COLO668 (cell line): ENCODE data around the gene CPED1.
"Not testable (repeated sequence)": the region's sequence is repeated elsewhere in the genome, so short reads cannot be mapped to it uniquely, and the experiment has no call there.

Source experiments
- DNase-seq: peaks from one replicate; lab custom pipeline; 2025; ENCODE audit not compliant: unreplicated experiment; lab: John Stamatoyannopoulos, UW

Gene CPED1

GRCh38 chr7:121172484-121172883 lies 184.0 kb downstream of the CPED1 start:
- no peak for DNase-seq

DNA sequence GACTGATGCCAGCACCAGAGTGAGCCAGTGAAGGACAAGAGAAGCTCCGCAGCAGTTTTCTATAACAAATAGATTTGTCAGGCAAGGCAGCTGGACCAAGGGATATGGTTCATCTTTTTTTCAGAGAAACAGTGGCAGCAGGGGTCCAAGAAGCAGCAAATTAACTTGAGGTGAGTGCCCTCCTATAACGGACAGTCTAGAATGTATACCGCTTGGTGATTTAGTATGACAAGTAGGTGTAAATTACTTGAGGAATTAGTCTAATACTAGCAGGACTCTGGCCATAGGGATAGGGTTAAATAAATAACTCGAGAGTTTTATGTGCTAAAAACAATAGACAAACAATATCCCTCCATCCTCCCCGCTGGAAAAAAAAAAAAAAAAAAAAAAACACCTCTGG lies 187.3 kb downstream of the CPED1 start:
- no peak for DNase-seq

GRCh38 chr7:121178452-121178851 lies 189.9 kb downstream of the CPED1 start:
- no peak for DNase-seq

DNA sequence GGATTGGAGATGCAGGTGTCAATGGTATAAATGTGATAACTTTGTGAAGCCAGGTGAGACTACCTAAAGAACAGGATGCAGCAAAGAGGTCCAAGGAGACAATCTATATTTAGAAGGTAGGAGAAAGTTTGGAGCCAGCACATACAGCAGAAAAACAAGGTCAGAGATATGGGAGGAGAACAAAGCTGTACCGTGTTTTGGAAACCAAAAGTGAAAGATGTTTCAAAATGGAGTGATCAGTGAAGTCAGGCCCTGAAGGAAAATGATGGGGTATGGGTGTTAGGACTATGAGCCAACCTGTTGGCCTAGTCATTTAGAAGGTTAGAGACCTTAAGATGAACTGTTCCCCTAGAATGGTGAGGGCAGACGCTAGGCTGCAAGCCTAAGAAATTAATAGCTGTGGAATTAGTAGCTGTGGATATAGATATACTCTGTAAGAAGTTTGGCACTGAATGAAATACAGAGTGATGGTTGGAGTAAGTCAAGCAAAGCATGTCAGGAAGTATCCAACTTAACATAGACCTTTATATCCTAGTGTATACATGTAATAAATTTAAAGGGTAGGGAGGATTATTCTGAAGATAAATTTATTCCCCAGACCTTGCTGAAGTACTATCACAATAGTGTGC lies 190.5 kb downstream of the CPED1 start:
- DNase-seq, result no peak

DNA sequence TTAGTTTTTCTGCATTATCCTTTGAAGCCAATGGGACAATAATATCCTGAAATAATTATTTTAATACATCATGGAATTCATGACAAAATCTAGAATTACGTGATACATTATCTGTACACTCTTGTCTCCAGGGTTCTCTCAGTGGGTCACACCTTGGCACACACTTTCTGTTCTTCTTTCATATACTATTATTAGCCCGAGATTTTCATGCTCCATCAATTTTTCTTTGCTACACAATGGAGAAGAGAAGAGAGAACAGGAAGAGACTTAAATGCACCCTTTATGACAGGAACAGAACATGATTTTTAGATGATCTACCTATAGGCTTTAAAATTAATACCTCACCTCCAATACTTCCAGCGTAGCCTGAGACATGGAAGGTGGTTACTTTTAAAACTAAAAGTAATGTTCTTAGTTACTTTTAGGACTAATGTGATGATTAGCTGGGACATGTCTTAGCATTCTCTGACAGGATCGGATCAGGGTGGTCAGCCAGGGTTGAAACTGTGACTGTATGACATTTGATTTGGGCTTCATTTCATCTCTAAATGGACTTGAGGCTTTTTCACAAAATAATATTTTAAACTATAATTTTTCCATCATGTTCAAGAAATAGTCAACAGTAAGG lies 192.0 kb downstream of the CPED1 start:
- no peak for DNase-seq

DNA sequence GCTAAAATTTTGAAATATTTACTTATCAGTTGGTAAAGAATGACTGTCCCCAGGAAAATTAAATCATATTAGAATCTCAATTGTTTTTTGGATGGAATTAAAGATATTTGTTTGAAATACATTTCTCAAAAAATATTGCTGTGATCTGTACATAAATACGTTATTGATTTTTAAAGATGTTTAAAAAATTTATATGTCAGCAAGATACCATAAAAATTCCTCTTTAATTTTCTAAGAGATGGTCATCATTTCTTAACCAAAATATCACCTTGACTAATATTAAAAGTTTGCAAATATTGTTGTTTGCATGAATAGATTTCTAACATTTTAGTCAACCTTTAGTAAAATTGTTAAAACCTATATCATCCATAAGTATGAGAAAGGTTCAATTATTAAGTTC lies 192.8 kb downstream of the CPED1 start:
- no peak for DNase-seq

- DNase-seq, result no peak
These were observed 193.8 kb downstream of the CPED1 start for GRCh38 chr7:121182281-121182680.

- no peak for DNase-seq
These were observed 194.4 kb downstream of the CPED1 start for GRCh38 chr7:121182902-121183301.

DNA sequence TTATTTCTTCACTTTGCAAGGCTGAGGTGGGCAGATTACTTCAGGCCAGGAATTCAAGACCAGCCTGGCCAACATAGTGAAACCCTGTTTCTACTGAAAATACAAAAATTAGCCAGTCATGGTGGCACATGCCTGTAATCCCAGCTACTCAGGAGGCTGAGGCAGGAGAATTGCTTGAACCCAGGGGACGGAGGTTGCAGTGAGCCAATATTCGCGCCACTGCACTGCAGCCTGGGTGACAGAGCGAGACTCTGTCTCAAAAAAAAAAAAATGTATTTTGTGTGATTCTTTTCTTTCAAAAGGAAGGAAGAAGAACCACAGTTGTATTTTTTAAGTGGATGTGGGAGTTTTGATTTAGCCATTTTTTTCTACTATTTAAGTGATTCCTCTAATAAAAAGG lies 195.4 kb downstream of the CPED1 start:
- not testable (repeated sequence) for DNase-seq

DNA sequence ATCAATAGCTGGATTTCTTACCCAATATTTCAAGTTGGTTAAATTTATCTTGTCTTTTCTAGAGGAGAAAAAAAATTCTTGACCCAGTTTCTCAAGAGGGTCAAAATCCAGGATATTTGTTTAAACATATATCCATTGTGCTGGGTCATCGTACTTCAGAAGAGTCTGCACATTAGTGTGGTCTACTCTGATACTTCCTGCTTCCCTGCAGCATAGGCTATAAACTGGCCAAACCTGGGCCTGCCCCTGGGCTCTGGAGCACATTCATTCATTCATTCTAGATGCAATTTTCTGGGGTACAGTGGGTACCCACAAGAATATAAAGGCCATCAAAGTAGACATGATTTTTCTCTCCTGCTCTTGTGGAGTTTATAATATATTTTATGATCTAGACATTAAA lies 198.2 kb downstream of the CPED1 start:
- DNase-seq, result no peak

- no peak for DNase-seq
These were observed 198.7 kb downstream of the CPED1 start for GRCh38 chr7:121187222-121187621.

DNA sequence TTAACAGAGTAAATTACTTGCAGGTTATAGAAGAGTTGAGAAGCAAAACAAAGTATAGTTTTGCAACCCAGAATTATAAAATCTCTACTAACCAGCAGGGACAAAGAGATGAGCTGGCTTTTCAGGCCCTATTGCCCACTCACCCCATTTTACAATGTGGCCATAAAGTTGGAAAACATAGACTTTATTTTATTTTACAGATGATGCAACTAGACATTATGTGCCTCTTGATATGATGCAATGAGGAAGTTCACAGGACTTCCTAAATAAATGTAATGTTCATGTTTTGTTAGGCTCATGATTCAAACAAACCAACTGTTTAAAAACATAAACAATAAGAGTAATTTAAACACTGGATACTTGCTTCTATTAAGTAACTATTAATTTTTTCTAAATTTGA lies 199.2 kb downstream of the CPED1 start:
- DNase-seq, result no peak

GRCh38 chr7:121192834-121193233 lies 204.3 kb downstream of the CPED1 start:
- DNase-seq, result no peak

DNA sequence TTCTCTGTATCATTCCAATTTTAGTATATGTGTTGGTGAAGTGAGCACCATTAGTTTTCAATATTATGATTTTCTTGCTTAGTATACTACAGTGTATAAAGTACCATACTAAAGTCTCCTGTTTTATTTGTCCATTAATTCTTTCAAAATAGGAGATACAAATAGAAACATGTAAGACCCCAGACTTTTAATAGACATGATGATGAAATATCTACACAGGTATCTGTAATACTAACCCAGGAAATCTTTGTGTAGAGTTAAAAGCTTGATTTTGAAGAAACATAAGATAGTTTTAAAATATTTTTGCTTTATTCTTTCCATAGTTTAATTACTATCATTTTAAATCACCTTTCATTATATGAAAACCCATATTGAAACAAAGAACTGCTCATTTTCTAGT lies 206.5 kb downstream of the CPED1 start:
- no peak for DNase-seq

DNA sequence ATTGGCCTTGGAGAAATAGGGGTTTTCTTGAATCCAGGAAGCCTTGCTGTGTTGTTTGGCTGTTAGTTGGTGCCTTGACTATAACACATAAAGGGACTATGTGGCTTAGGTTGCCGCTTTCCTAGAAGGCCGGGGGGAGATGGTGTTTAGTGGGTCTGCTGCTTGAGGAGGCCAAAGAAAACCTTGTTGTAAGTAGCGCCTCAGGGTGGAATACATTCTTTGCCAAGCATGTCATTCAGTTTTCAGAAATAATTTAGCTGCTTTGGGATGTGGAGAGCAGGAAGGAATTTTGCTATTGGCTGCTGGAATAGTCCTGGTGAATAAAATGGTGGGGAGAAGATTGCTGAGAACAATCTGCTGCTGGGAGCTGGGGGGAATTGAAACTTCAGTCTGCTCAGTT lies 207.4 kb downstream of the CPED1 start:
- no peak for DNase-seq

DNA sequence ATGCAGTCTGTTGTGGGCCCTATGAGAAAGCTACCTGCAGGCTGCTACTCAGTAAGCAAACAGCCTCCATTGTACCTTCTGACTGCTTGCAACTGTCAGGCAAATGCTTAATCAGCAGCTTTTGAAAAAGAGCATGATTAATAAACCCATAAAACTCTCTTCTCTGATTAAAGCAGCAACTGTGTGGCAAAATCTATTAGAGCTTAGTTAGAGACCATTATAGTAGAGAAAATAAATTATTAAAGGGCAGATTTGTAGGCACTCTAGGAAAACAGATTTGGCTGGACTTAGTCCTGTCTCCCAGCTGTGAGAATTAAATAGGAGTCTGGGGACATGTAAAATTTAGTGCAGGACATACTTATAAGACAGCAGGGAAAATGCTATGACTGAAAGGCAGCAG lies 207.8 kb downstream of the CPED1 start:
- no peak for DNase-seq

DNA sequence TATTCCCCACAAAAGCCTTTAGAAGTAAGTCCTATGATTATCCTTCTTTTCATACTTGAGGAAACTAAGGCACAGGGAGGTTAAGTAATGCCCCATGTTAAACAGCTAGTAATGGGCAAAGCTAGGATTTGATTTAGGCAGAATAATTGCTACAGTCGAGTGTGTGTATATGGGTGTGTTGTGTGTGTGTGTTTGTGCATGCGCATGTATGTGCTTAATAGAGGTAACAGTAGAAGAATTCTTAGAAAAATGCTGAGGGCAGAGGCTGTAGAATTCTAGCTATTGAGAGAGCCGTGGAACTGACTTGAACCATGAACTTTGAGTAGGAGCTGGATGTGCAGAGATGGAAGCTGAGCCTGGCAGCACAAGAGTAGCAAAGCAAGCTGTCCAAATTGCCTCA lies 208.9 kb downstream of the CPED1 start:
- no peak for DNase-seq

GRCh38 chr7:121198502-121198901 lies 210.0 kb downstream of the CPED1 start:
- no peak for DNase-seq

- no peak for DNase-seq
These were observed 213.6 kb downstream of the CPED1 start for GRCh38 chr7:121202125-121202524.

- no peak for DNase-seq
These were observed 214.3 kb downstream of the CPED1 start for GRCh38 chr7:121202834-121203233.

- peak; percentile 22 for DNase-seq
These were observed 216.0 kb downstream of the CPED1 start for GRCh38 chr7:121204537-121204936.

GRCh38 chr7:121205777-121206176 lies 217.3 kb downstream of the CPED1 start:
- DNase-seq, result no peak

DNA sequence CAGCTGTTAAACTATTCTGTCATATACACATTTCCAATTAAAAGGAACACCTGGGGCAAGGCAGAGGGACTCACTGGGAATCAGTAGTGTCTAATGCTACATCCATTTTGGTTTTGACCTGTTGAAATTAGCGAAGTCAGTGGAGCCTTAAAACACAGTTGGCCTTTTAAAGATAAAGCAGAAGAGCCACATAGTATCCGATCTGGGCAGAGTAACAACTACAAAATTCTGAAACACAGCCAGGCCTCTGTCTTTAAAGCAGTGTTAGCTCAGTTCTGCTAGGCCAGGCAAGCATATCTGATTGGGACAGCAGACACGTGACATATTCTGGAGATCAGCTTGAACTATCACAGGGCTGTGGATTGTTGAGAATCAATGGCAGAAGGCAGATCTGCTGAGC lies 222.7 kb downstream of the CPED1 start:
- DNase-seq, result no peak
